T-helper 1 cell (primary cell): Measurements from ENCODE around the gene C11orf86.
A peak's percentile ranks its signal among the peaks of the same experiment; 100 is the strongest.
"Not testable (repeated sequence)": the region's sequence is repeated elsewhere in the genome, so short reads cannot be mapped to it uniquely, and the experiment has no call there.

ENCODE experiments used
- DNase-seq, 5 donors: peaks; one replicate each; pipeline ENCODE4 v3.0.0-alpha.2; 2012 to 2020
- total RNA-seq, 4 donors: gene quantifications; one replicate each; lab custom pipeline; 2026; lab: John Stamatoyannopoulos, UW

The C11orf86 gene
- total RNA-seq = 0 reads per million in 4 donors

GRCh38 chr11:66974724-66975404 lies at the start of gene C11orf86:
TSS of gene C11orf86 (plus strand) at chr11:66975304. CDS start at chr11:66975363, 59 bp downstream.
- DNase-seq = no peak

- no peak for DNase-seq
Observed at GRCh38 chr11:66929753-66930152, 45.4 kb upstream of the C11orf86 start.

GRCh38 chr11:66932543-66932942 lies 42.6 kb upstream of the C11orf86 start:
- DNase-seq = no peak

GRCh38 chr11:66933531-66933930 lies 41.6 kb upstream of the C11orf86 start:
- no peak for DNase-seq

GRCh38 chr11:66934950-66935779 lies 39.9 kb upstream of the C11orf86 start:
- DNase-seq = no peak

GRCh38 chr11:66936311-66936711 lies 38.8 kb upstream of the C11orf86 start:
- DNase-seq = no peak

- no peak for DNase-seq
Observed at GRCh38 chr11:66937193-66937733, 37.8 kb upstream of the C11orf86 start.

- DNase-seq = no peak
Observed at GRCh38 chr11:66938582-66939135, 36.4 kb upstream of the C11orf86 start.

GRCh38 chr11:66950112-66950535 lies 25.0 kb upstream of the C11orf86 start:
- no peak for DNase-seq

- DNase-seq = no peak
Observed at GRCh38 chr11:66951135-66951534, 24.0 kb upstream of the C11orf86 start.

GRCh38 chr11:66951927-66952337 lies 23.2 kb upstream of the C11orf86 start:
- no peak for DNase-seq

- DNase-seq = no peak
Observed at GRCh38 chr11:66953081-66953833, 21.8 kb upstream of the C11orf86 start.

GRCh38 chr11:66956689-66957290 lies 18.3 kb upstream of the C11orf86 start:
- no peak for DNase-seq

GRCh38 chr11:66957971-66958231 lies 17.2 kb upstream of the C11orf86 start:
- peak in 1 of 5 donors; percentile 16 for DNase-seq

- DNase-seq = peak; percentile 93 to 99 (median 95)
Observed at GRCh38 chr11:66958232-66958955, 16.7 kb upstream of the C11orf86 start, which contains the start of gene PC. TSS of gene PC (minus strand) at chr11:66958383. CDS start at chr11:66872159, 86,224 bp downstream.

- no peak for DNase-seq
Observed at GRCh38 chr11:66958956-66959274, 16.2 kb upstream of the C11orf86 start.

GRCh38 chr11:66961691-66962213 lies 13.4 kb upstream of the C11orf86 start:
- DNase-seq = not testable (repeated sequence)

- DNase-seq = no peak
Observed at GRCh38 chr11:66962247-66962646, 12.9 kb upstream of the C11orf86 start.

- DNase-seq = no peak
Observed at GRCh38 chr11:66962801-66963200, 12.3 kb upstream of the C11orf86 start.

- no peak for DNase-seq
Observed at GRCh38 chr11:66964495-66964894, 10.6 kb upstream of the C11orf86 start.

GRCh38 chr11:66966351-66966750 lies 8.8 kb upstream of the C11orf86 start:
- DNase-seq = no peak
